ENCODE data around the gene MORC2. TPM values are rescaled to one million over a fixed set of nuclear protein-coding genes. Genes with fewer than 3 reads are reported as not detected.

The MORC2 gene
- total RNA-seq, 2 donors from 2014 or later: 16.7 to 27.5 TPM

GRCh38 chr22:30949934-30950660, 18.5 kb downstream of the MORC2 start:
- no peak for DNase-seq (ENCODE audit: low spot score)
- peak overlapping the region; percentile 89 to 95 for H3K27ac ChIP-seq

GRCh38 chr22:30948930-30949342, 19.6 kb downstream of the MORC2 start:
- no peak for DNase-seq (ENCODE audit: low spot score)
- Histone ChIP-seq H3K9me3 (no peaks in the 10 kb centered on the region), H3K27me3 (replicated peaks; ENCODE audit: insufficient read depth) (no peaks in the 10 kb centered on the region), H3K4me3 (no peak overlapping the region), H3K27ac (peak overlapping the region; percentile 89 to 95), H3K36me3 (peaks cover 10% of the 10 kb centered on the region), H3K4me1 (ENCODE audit: control insufficient read depth in 1 of 2, low read depth in 2 of 2) (peaks cover 31 to 95% of the 10 kb centered on the region in 2 donors)
- peak; percentile 54 for TF ChIP-seq CTCF (IDR thresholded peaks at IDR 0.05)
- peak; percentile 54 for ATAC-seq (ENCODE audit: insufficient number of reproducible peaks, low FRiP score, low read depth)

More at GRCh38 chr22:30949934-30950660, 18.5 kb downstream of the MORC2 start:
- H3K4me3 ChIP-seq: no peak overlapping the region
- no peaks in the 10 kb centered on the region for H3K27me3 ChIP-seq (replicated peaks; ENCODE audit: insufficient read depth)
- no peak for ATAC-seq (ENCODE audit: insufficient number of reproducible peaks, low FRiP score, low read depth)
- no peaks in the 10 kb centered on the region for H3K9me3 ChIP-seq
- TF ChIP-seq CTCF (IDR thresholded peaks at IDR 0.05): no peak
- H3K4me1 ChIP-seq (ENCODE audit: control insufficient read depth in 1 of 2, low read depth in 2 of 2): peaks cover 28 to 84% of the 10 kb centered on the region in 2 donors
- H3K36me3 ChIP-seq: peaks cover 6% of the 10 kb centered on the region

GRCh38 chr22:30947816-30948454, 20.6 kb downstream of the MORC2 start:
- Histone ChIP-seq H3K36me3 (peaks cover 10% of the 10 kb centered on the region), H3K27ac (peak overlapping the region; percentile 89 to 95), H3K4me3 (no peak overlapping the region), H3K4me1 (ENCODE audit: control insufficient read depth in 1 of 2, low read depth in 2 of 2) (peaks cover 35 to 99% of the 10 kb centered on the region in 2 donors), H3K27me3 (replicated peaks; ENCODE audit: insufficient read depth) (no peaks in the 10 kb centered on the region), H3K9me3 (no peaks in the 10 kb centered on the region)
- TF ChIP-seq CTCF (IDR thresholded peaks at IDR 0.05): peak; percentile 52
- ATAC-seq (ENCODE audit: insufficient number of reproducible peaks, low FRiP score, low read depth) (no peak), DNase-seq (ENCODE audit: low spot score) (no peak)

- peak overlapping the region; percentile 89 to 95 for H3K27ac ChIP-seq
- peaks cover 35 to 96% of the 10 kb centered on the region in 2 donors for H3K4me1 ChIP-seq (ENCODE audit: control insufficient read depth in 1 of 2, low read depth in 2 of 2)
- H3K9me3 ChIP-seq: no peaks in the 10 kb centered on the region
- TF ChIP-seq CTCF (IDR thresholded peaks at IDR 0.05): peak; percentile 50
- ATAC-seq (ENCODE audit: insufficient number of reproducible peaks, low FRiP score, low read depth) (no peak), DNase-seq (ENCODE audit: low spot score) (peak; percentile 21)
- H3K36me3 ChIP-seq: peaks cover 13% of the 10 kb centered on the region
- H3K27me3 ChIP-seq (replicated peaks; ENCODE audit: insufficient read depth): no peaks in the 10 kb centered on the region
- no peak overlapping the region for H3K4me3 ChIP-seq
These were observed 21.3 kb downstream of the MORC2 start for GRCh38 chr22:30947173-30947815.

GRCh38 chr22:30946354-30946753, 22.2 kb downstream of the MORC2 start:
- ATAC-seq (ENCODE audit: insufficient number of reproducible peaks, low FRiP score, low read depth): no peak
- TF ChIP-seq CTCF (IDR thresholded peaks at IDR 0.05): no peak

More at GRCh38 chr22:30946354-30946753, 22.2 kb downstream of the MORC2 start:
- peaks cover 35 to 87% of the 10 kb centered on the region in 2 donors for H3K4me1 ChIP-seq (ENCODE audit: control insufficient read depth in 1 of 2, low read depth in 2 of 2)
- peaks cover 23% of the 10 kb centered on the region for H3K36me3 ChIP-seq
- H3K4me3 ChIP-seq: no peak overlapping the region
- H3K27me3 ChIP-seq (replicated peaks; ENCODE audit: insufficient read depth): no peaks in the 10 kb centered on the region
- DNase-seq (ENCODE audit: low spot score): no peak
- H3K27ac ChIP-seq: peak overlapping the region; percentile 89 to 95
- H3K9me3 ChIP-seq: no peaks in the 10 kb centered on the region
